Activated naive CD4-positive, alpha-beta T cell treated with anti-CD3 and anti-CD28 coated beads for 36 hours (primary cell): ENCODE results near the gene EFNA3. TPM values are rescaled to one million over a fixed set of nuclear protein-coding genes. Genes with fewer than 3 reads are reported as not detected.

Experiments
- CTCF ChIA-PET: fragments of 350-600 bp; sonication (Branson Sonifier 250); formaldehyde crosslinking; loops from one replicate; lab custom pipeline; 2021; ENCODE audit warnings: antibody characterized with exemption; lab: Charles Lee
- DNase-seq: peaks from one replicate; pipeline ENCODE4 v3.0.0-alpha.2; 2020
- H3K27ac Mint-ChIP-seq: one replicate; pipeline ENCODE4 v1.8.0; 2021; ENCODE audit warnings: mild to moderate bottlenecking, mixed read lengths
- H3K27me3 Mint-ChIP-seq: one replicate; pipeline ENCODE4 v1.8.0; 2021; ENCODE audit warnings: low read depth, mixed read lengths
- H3K36me3 Mint-ChIP-seq: one replicate; pipeline ENCODE4 v1.8.0; 2021; ENCODE audit warnings: low read depth, mixed read lengths
- H3K4me1 Mint-ChIP-seq: one replicate; pipeline ENCODE4 v1.8.0; 2021; ENCODE audit warnings: low read depth, mixed read lengths
- H3K4me3 Mint-ChIP-seq: one replicate; pipeline ENCODE4 v1.8.0; 2021; ENCODE audit warnings: mild to moderate bottlenecking, moderate library complexity, mixed read lengths
- H3K9me3 Mint-ChIP-seq: one replicate; pipeline ENCODE4 v1.8.0; 2021; ENCODE audit warnings: mixed read lengths
- intact Hi-C: fragments of 100-400 bp; cut with micrococcal nuclease; formaldehyde crosslinking; loops from one replicate; pipeline ENCODE4 v1.15.1; 2023
- total RNA-seq, 2 experiments: library from RNA; stranded (reverse); gene quantifications; one replicate each; pipeline ENCODE4 v1.2.3, GENCODE V29; 2021

Gene EFNA3
- total RNA-seq, 2 experiments from 2014 or later: 1.3 to 2.5 TPM

DNA sequence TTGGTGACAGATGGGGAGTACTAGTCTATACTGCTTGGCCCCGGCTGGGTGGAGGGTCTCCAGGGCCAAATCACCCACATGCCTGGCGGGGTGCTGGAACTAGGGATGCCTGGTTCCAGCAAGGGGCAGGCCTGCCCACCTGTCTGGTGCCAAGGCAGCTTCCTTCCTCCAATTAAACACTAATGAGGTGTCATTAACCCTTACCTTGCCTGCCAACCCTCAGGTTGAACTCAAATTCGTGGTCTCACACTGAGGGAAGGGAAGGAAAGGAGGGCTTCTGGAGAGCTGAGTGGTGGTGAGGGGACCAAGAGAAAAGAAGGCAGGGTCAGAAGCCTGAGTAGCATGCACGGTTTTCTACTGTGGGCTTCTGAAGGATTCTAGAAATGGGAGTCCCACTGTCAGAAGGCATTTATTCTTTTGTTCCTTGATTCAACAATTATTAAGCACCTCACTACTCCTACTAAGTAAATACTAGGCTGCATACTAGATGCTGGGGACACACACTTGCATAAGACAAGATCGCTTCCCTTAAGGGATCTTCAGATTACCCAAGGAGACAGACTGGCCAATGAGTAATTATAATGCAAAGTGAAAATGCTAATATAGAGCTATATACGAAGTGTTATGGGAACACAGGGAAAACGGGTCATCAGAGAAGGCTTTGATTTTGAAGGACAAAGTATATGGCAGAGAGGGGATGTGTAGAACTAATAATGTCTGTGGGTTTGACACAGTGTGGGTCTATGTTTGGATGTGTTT, 5.9 kb upstream of the EFNA3 start:
- Mint-ChIP-seq H3K4me3 (no peak overlapping the region), H3K9me3 (no peaks in the 10 kb centered on the region)
- CTCF ChIA-PET: interaction anchor here (0.7 to 1.0 kb wide), 4 partner anchors 11 to 102 kb away, joined by 3 to 5 read pairs (median 3); no protein-coding TSS in a partner anchor

GRCh38 chr1:155073377-155074242, 5.0 kb upstream of the EFNA3 start:
- CTCF ChIA-PET: interaction anchor here (0.7 to 3.3 kb wide), 3 partner anchors 9 to 21 kb away, joined by 3 to 18 read pairs (median 10); partner anchors contain the start of gene EFNA4
- Mint-ChIP-seq H3K27me3 (no peaks in the 10 kb centered on the region), H3K9me3 (no peaks in the 10 kb centered on the region), H3K4me1 (peaks cover 15% of the 10 kb centered on the region), H3K36me3 (no peaks in the 10 kb centered on the region), H3K27ac (no peak overlapping the region), H3K4me3 (no peak overlapping the region)
- DNase-seq: no peak
- intact Hi-C loops: no loop called here

More for the DNA sequence above, 5.9 kb upstream of the EFNA3 start:
- H3K27me3 Mint-ChIP-seq: no peaks in the 10 kb centered on the region
- peaks cover 15% of the 10 kb centered on the region for H3K4me1 Mint-ChIP-seq
- intact Hi-C loops: no loop called here
- DNase-seq: no peak
- no peak overlapping the region for H3K27ac Mint-ChIP-seq
- peaks cover 1% of the 10 kb centered on the region for H3K36me3 Mint-ChIP-seq

- no peak for DNase-seq
- peaks cover 24% of the 10 kb centered on the region for H3K4me1 Mint-ChIP-seq
- no peaks in the 10 kb centered on the region for H3K36me3 Mint-ChIP-seq
- intact Hi-C loops: no loop called here
- H3K4me3 Mint-ChIP-seq: no peak overlapping the region
- CTCF ChIA-PET: interaction anchor here (0.8 to 3.3 kb wide), 7 partner anchors 10 to 31 kb away, joined by 3 to 18 read pairs (median 10); partner anchors contain the start of genes ADAM15 and EFNA4
- H3K9me3 Mint-ChIP-seq: no peaks in the 10 kb centered on the region
- no peak overlapping the region for H3K27ac Mint-ChIP-seq
- H3K27me3 Mint-ChIP-seq: peaks cover 10% of the 10 kb centered on the region
These were observed 3.1 kb upstream of the EFNA3 start for GRCh38 chr1:155075535-155075934.

- DNase-seq: no peak
- H3K9me3 Mint-ChIP-seq: no peaks in the 10 kb centered on the region
- H3K4me3 Mint-ChIP-seq: no peak overlapping the region
- H3K27me3 Mint-ChIP-seq: peaks cover 15% of the 10 kb centered on the region
- intact Hi-C loops: no loop called here
- CTCF ChIA-PET: interaction anchor here (1.3 to 3.3 kb wide), 6 partner anchors 9 to 26 kb away, joined by 4 to 18 read pairs (median 10); partner anchors contain the start of genes ADAM15 and EFNA4
- H3K36me3 Mint-ChIP-seq: no peaks in the 10 kb centered on the region
- H3K27ac Mint-ChIP-seq: no peak overlapping the region
- H3K4me1 Mint-ChIP-seq: peaks cover 23% of the 10 kb centered on the region
These were observed 2.3 kb upstream of the EFNA3 start for GRCh38 chr1:155076371-155076770.

DNA sequence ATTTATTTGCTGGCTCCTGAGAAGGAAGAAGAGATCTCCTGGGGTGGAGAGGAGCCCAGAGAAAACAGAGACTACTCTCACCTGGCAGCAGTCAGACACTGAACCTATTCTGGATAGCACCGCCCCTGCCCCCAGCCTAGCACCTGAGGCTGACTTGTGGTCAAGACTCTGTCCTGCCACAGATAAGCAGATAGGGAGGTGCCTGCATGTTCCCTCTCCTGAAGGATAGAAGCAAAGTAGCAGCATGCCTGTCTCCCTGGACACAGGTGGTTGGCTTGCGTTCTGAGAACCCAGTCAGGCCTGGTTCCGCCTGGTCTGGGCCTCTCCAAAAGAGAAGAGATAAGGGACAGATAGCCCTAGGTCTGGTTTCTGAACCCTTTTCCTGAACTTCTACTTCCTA, 1.3 kb upstream of the EFNA3 start:
- no peak overlapping the region for H3K27ac Mint-ChIP-seq
- intact Hi-C loops: no loop called here
- H3K4me1 Mint-ChIP-seq: peaks cover 26% of the 10 kb centered on the region
- no peaks in the 10 kb centered on the region for H3K9me3 Mint-ChIP-seq
- peaks cover 22% of the 10 kb centered on the region for H3K27me3 Mint-ChIP-seq
- H3K36me3 Mint-ChIP-seq: no peaks in the 10 kb centered on the region
- H3K4me3 Mint-ChIP-seq: no peak overlapping the region
- CTCF ChIA-PET: interaction anchor here (0.6 to 3.3 kb wide), 4 partner anchors 8 to 251 kb away, joined by 4 to 18 read pairs (median 10); no protein-coding TSS in a partner anchor
- DNase-seq: no peak

- Mint-ChIP-seq H3K4me1 (peaks cover 30% of the 10 kb centered on the region), H3K9me3 (no peaks in the 10 kb centered on the region), H3K4me3 (no peak overlapping the region), H3K27ac (no peak overlapping the region), H3K27me3 (peaks cover 26% of the 10 kb centered on the region), H3K36me3 (no peaks in the 10 kb centered on the region)
- no peak for DNase-seq
- intact Hi-C loops: no loop called here
- CTCF ChIA-PET: interaction anchor here (1.3 to 3.3 kb wide), 2 partner anchors 17 to 24 kb away, joined by 3 to 15 read pairs; no protein-coding TSS in a partner anchor
These were observed 735 bp upstream of the EFNA3 start for GRCh38 chr1:155077758-155078445.

GRCh38 chr1:155079210-155079486, 511 bp downstream of the EFNA3 start:
- DNase-seq: no peak
- H3K27ac Mint-ChIP-seq: no peak overlapping the region
- CTCF ChIA-PET: interaction anchor here (0.9 kb wide), 1 partner anchor 18 kb away, joined by 3 read pairs; no protein-coding TSS in a partner anchor
- H3K4me1 Mint-ChIP-seq: peaks cover 33% of the 10 kb centered on the region
- H3K36me3 Mint-ChIP-seq: no peaks in the 10 kb centered on the region
- H3K9me3 Mint-ChIP-seq: no peaks in the 10 kb centered on the region
- H3K4me3 Mint-ChIP-seq: peak overlapping the region; percentile 56
- peaks cover 38% of the 10 kb centered on the region for H3K27me3 Mint-ChIP-seq
- intact Hi-C loops: no loop called here

DNA sequence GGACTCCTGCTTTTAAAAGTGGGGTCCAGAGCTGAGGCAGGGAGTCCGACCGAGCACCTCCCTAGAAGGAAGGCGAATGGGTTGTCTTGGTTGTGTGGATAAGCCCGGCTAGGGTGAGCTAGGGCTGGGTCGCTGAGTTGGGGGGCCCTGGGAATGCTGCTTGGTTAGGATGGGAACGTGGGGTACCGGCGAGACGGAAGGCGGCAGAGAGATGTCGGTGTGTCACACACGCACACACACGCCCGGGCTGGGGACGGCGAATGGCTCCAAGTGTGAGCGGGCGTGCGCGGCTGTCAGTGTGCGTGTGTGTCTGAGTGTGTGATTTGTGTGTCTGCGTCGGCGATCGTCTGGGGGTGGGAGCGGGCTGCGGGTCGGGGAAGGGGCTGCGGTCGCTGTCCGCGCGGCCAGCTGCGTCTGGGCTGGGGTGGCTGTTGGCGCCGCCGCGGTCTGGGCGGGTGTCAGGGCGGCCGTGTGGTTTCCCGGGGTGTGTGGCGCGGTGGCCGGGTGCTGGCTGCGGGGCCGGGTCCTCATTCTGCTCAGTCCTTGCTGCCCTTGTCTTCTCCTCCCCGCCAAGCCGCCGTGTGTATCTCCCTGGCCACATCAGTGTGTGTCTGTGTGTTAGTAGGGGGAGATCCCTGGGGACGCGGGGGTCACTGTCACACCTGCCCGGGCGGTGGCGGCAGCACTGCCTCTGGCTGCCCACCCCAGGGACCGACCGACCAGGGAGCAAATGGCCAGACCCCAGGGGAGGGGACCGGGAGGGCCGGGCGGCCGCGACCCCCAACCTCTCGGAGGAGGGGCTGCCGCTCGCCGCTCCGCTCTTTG, 1.1 kb downstream of the EFNA3 start:
- no peak overlapping the region for H3K27ac Mint-ChIP-seq
- H3K9me3 Mint-ChIP-seq: no peaks in the 10 kb centered on the region
- CTCF ChIA-PET: interaction anchor here (0.6 to 1.9 kb wide), 4 partner anchors 15 to 108 kb away, joined by 3 to 4 read pairs (median 4); no protein-coding TSS in a partner anchor
- no peak for DNase-seq
- intact Hi-C loops: loop anchor here (5.0 kb wide), 1 partner anchor 287 kb away; no protein-coding TSS in a partner anchor
- H3K4me1 Mint-ChIP-seq: peaks cover 39% of the 10 kb centered on the region
- H3K27me3 Mint-ChIP-seq: peaks cover 42% of the 10 kb centered on the region
- peak overlapping the region; percentile 56 for H3K4me3 Mint-ChIP-seq
- no peaks in the 10 kb centered on the region for H3K36me3 Mint-ChIP-seq

GRCh38 chr1:155080312-155081228, 1.9 kb downstream of the EFNA3 start:
- no peaks in the 10 kb centered on the region for H3K36me3 Mint-ChIP-seq
- intact Hi-C loops: loop anchor here (5.0 kb wide), 1 partner anchor 288 kb away; no protein-coding TSS in a partner anchor
- DNase-seq: peak; percentile 43
- peaks cover 41% of the 10 kb centered on the region for H3K4me1 Mint-ChIP-seq
- H3K27me3 Mint-ChIP-seq: peaks cover 42% of the 10 kb centered on the region
- H3K27ac Mint-ChIP-seq: no peak overlapping the region
- H3K4me3 Mint-ChIP-seq: peak overlapping the region; percentile 15
- CTCF ChIA-PET: interaction anchor here (0.6 to 1.9 kb wide), 6 partner anchors 11 to 109 kb away, joined by 3 to 4 read pairs (median 4); partner anchors contain the start of gene EFNA4
- no peaks in the 10 kb centered on the region for H3K9me3 Mint-ChIP-seq
